KBM-7 (cell line): Measurements from ENCODE around the gene ARL6.
"Not testable (repeated sequence)": the region's sequence is repeated elsewhere in the genome, so short reads cannot be mapped to it uniquely, and the experiment has no call there.

ENCODE experiments used
- DNase-seq: peaks from one replicate; pipeline ENCODE4 v3.0.0-alpha.2; 2015
- in situ Hi-C: fragments of 300-500 bp; cut with MboI; formaldehyde crosslinking; loops from 2 replicates; pipeline ENCODE4 v1.14.3; 2020; ENCODE audit warnings: low sequenced_read_pairs, low pct_unique_long_range_greater_than_20kb, mixed read lengths

ARL6 gene

GRCh38 chr3:97817965-97818364 is 53.4 kb downstream of the ARL6 start:
- in situ Hi-C loops = no loop called here
- DNase-seq = no peak

DNA sequence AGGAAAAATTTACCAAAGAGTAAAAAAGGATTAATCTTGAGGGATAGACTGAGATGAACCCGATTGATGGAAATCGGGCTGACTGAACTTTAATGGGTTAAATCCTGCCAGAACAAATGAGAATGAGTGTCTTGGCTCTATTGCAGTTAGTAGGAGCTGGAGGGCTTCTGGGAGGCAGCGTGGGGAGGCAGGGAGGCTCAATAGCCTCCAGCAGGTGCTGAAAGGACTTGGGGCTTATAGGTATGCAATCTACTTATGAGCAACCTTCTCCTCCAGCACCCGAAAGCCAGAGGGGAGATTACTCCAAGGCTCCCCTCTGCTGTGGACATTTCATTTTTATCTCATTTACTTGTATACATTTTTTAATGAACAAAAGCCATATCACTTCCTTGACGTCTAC is 56.2 kb downstream of the ARL6 start:
- DNase-seq = no peak
- in situ Hi-C loops = no loop called here

GRCh38 chr3:97821287-97821773 is 56.8 kb downstream of the ARL6 start:
- no peak for DNase-seq
- in situ Hi-C loops = no loop called here

DNA sequence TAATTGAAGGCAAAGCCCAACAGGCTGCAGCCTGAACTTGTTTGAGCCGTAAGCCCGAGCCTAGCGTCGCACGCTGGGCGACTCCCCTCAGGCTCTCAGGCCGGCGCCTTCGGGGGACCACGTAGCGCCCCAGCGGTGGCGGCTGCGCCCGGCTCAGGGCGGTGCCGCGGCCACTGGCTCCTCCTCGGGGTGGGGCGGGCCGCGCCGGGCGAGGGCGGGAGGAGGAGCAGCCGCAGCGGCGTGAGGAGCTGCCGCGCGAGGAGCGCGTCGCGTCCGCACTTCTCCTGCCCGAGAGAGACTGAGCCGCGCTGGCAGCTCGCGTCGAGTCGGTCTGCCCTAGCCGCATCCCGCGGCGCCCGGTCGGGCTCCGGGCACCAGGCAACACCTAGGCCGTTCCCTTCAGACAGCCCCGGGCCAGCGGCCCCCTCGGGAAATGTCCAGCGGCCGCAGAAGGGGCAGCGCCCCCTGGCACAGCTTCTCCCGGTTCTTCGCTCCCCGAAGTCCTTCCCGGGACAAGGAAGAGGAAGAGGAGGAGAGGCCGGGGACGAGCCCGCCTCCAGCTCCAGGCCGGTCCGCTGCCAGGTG is 57.3 kb downstream of the ARL6 start, which contains the start of gene CRYBG3:
TSS of gene CRYBG3 (plus strand) at position 238 of the 585 bp plus-strand sequence. CDS start at position 434, 196 bp downstream.
- peak; percentile 89 for DNase-seq
- in situ Hi-C loops = no loop called here

DNA sequence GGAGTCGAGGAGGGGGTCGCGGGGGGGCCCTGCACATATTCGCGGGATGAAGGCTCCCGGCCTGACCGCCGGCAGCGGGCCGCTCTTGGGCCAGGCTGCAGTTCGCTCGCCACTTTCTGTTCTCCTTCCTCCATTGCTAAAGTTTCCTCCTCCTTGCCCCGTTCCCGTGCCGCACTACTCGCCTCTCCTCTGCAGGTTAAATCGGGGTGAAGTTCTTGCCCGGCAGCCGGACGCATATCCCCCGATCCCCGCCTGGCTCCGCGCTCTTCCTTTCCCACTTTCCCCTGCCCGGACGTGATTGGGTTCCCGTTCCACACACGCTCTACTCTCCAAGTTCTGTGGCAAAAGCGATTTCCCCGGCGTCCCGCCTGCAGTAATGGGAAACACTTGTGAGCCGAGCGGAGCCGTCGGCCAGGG is 57.8 kb downstream of the ARL6 start:
- in situ Hi-C loops = no loop called here
- no peak for DNase-seq

DNA sequence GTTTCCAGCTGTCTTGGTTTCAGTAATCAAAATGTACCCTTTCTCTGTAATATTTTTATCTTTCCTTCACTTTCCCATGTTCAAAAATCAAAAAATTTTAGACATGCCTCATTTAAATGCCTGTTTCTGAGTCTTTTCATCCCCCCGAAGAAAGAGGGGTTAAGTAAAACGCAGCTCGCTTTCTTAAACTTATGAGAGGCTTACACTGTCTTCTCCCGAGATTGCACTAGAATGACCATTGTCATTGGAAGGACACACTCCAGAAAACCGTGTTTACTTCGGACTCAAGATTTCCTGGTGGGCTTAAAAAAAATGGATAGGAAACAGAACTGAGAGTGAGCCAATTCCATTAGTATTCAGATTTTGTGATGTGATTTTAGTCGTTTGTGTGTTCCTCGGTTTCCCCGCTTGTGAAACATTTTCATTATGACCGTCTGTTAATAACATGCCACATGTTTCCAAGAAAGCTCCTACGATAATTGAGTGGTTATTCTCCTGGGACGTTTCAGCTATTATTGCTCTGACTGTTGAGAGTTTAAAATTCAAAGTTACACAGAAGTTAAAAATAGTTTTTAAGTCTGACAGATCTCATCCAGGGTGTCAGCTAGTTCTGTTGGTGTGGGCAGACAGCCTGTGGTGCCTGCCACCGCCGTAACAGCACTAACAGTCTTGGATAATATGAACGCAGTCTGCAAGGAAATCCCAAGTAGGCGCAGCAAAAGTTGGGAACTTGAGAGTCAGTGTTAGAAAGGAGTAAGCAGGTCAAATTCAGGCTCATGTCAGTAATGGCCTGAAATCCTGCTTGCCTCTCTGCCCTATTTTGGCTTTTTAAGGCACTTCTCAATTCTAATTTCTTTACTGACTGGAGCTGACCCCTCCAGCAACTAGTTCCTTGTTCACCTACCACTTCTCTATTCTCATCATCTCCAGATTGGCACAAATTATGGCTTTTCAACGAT is 58.8 kb downstream of the ARL6 start:
- in situ Hi-C loops = no loop called here
- DNase-seq = peak; percentile 59

GRCh38 chr3:97825101-97825500 is 60.5 kb downstream of the ARL6 start:
- in situ Hi-C loops = no loop called here
- no peak for DNase-seq

- in situ Hi-C loops = no loop called here
- no peak for DNase-seq
Observed at GRCh38 chr3:97827741-97828471, 63.3 kb downstream of the ARL6 start.

GRCh38 chr3:97829198-97829597 is 64.6 kb downstream of the ARL6 start:
- DNase-seq = no peak
- in situ Hi-C loops = no loop called here

- no peak for DNase-seq
- in situ Hi-C loops = no loop called here
Observed at GRCh38 chr3:97830638-97831037, 66.1 kb downstream of the ARL6 start.

DNA sequence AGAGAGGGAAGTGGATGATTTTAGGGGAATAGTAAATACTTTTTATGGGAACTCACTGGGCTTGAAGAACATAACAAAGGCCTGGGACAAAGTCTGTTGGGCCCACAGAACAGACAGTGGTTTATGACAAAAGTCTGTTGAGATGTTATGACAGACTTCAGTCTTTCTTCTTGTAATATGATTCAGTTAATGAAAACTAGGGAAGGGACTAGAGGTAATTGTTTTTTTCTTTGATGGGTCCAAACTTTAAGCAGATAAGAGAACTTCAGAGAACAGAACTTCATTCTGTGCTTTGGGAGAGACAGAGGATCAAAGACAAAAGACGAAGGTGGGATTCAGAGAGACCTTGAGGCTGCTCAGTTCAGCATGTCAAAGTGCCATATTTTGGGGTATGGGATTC is 66.6 kb downstream of the ARL6 start:
- DNase-seq = no peak
- in situ Hi-C loops = no loop called here

DNA sequence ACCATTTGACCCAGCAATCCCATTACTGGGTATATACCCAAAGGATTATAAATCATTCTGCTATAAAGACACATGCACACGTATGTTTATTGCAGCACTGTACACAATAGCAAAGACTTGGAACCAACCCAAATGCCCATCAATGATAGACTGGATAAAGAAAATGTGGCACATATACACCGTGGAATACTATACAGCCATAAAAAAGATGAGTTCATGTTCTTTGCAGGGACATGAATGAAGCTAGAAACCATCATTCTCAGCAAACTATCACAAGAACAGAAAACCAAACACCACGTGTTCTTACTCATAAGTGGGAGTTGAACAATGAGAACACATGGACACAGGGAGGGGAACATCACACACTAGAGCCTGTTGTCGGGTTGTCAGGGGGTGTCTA is 68.6 kb downstream of the ARL6 start:
- in situ Hi-C loops, DNase-seq: not testable (repeated sequence)

GRCh38 chr3:97835761-97836160 is 71.2 kb downstream of the ARL6 start:
- no peak for DNase-seq
- in situ Hi-C loops = no loop called here

DNA sequence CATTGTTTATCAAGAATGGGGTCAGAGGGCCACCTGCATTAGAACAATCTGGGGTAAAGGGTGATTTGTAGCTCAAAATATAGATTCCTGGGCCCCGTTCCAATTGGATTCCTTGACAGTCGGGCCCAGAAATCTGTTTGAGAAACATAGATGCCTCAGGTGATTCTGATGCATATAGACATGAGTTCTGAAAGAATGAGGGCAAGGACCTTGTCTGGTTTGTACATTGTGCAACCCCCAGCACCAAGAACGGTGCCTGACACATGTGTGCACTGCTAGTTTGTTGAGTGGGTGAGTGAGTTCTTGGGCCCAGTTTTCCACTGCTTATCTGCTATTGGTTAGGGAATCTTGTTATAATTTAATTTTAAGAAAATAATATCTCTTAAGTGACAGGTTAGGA is 73.8 kb downstream of the ARL6 start:
- no peak for DNase-seq
- in situ Hi-C loops = no loop called here

GRCh38 chr3:97839944-97840343 is 75.4 kb downstream of the ARL6 start:
- DNase-seq = no peak
- in situ Hi-C loops = no loop called here

DNA sequence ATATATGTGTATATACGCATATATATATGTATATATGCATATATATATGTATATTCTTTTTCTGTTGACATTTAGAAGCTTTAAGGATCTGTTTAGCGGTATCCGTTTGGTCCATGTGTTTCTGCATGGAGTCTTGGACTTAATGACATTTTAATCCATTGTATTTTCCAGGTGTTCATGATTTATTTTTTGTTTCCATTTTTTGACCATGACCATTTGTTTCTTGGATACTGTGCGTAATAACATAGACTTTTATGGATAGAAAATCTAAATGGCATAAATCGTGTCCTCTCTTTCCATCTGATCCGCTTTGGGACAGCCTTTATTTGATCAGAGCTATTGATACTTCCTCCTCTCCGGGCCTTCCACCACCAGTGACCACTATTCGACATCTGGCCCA is 76.7 kb downstream of the ARL6 start:
- no peak for DNase-seq
- in situ Hi-C loops = no loop called here

- in situ Hi-C loops = no loop called here
- no peak for DNase-seq
Observed at GRCh38 chr3:97841956-97842355, 77.4 kb downstream of the ARL6 start.

GRCh38 chr3:97848779-97849178 is 84.2 kb downstream of the ARL6 start:
- DNase-seq = no peak
- in situ Hi-C loops = no loop called here
